H1 (cell line): ENCODE measurements around the gene GAS2. TPM values are rescaled to one million over a fixed set of nuclear protein-coding genes. Genes with fewer than 3 reads are reported as not detected.

ENCODE experiments used
- CTCF ChIA-PET: fragments of 300-600 bp; sonication (Branson Sonifier 250); formaldehyde crosslinking; loops from one replicate; lab custom pipeline; 2021; ENCODE audit not compliant: partially characterized antibody; lab: Charles Lee
- POLR2A ChIA-PET: fragments of 300-600 bp; sonication (Branson Sonifier 250); formaldehyde crosslinking; loops from one replicate; lab custom pipeline; 2021; ENCODE audit warnings: inconsistent platforms; ENCODE audit not compliant: partially characterized antibody; lab: Charles Lee
- DNase-seq, 2 experiments: peaks; one replicate each; pipeline versions ENCODE4 v3.0.0 to v3.0.0-alpha.2; 2010 to 2022; ENCODE audit warnings: low spot score in 2 of 2, low read depth in 1 of 2, mixed read lengths in 1 of 2
- FAIRE-seq: peaks from 2 replicates; lab custom pipeline; 2011; peaks lifted over from hg19 to GRCh38; lab: Jason Lieb, UNC
- H2AFZ ChIP-seq: 2 replicates; pipeline ENCODE4 v1.8.1; 2012; ENCODE audit warnings: low read length, inconsistent platforms
- H2AK5ac ChIP-seq: 2 replicates; pipeline ENCODE4 v1.6.1; 2013; ENCODE audit warnings: low read depth, low read length
- H2BK120ac ChIP-seq: replicated peaks from 2 replicates; pipeline ENCODE3; 2013; ENCODE audit warnings: low read depth, low read length, inconsistent platforms
- H2BK12ac ChIP-seq: 2 replicates; pipeline ENCODE4 v1.6.1; 2013; ENCODE audit warnings: low read depth, low read length
- H2BK15ac ChIP-seq: 2 replicates; pipeline ENCODE4 v1.6.1; 2013; ENCODE audit warnings: low read length
- H2BK20ac ChIP-seq: 2 replicates; pipeline ENCODE4 v1.6.1; 2013; ENCODE audit warnings: low read length
- H2BK5ac ChIP-seq: 2 replicates; pipeline ENCODE4 v1.6.1; 2013; ENCODE audit warnings: low read depth, low read length
- H3K14ac ChIP-seq: 2 replicates; pipeline ENCODE4 v1.6.1; 2013; ENCODE audit warnings: inconsistent platforms; ENCODE audit not compliant: insufficient read length
- H3K18ac ChIP-seq: 2 replicates; pipeline ENCODE4 v1.6.1; 2013; ENCODE audit warnings: low read length; ENCODE audit errors: extremely low read depth
- H3K23ac ChIP-seq: 2 replicates; pipeline ENCODE4 v1.6.1; 2013; ENCODE audit warnings: inconsistent platforms; ENCODE audit not compliant: insufficient read length
- H3K23me2 ChIP-seq: 2 replicates; pipeline ENCODE4 v1.6.1; 2013; ENCODE audit warnings: low read depth, low read length
- H3K27ac ChIP-seq: 2 replicates; pipeline ENCODE4 v1.6.1; 2011; ENCODE audit warnings: low read depth, low read length, inconsistent platforms
- H3K27me3 ChIP-seq, 4 experiments: replicated peaks in 1 of 4; 1 replicate in 1 of 4; 2 replicates in 3 of 4; pipeline versions ENCODE4 v1.6.1 to v1.8.1; 2011 to 2013; ENCODE audit warnings: low read length in 3 of 4, mild to moderate bottlenecking in 3 of 4, inconsistent platforms in 2 of 4, mixed read lengths in 2 of 4, moderate library complexity in 1 of 4; ENCODE audit not compliant: control insufficient read depth in 3 of 4, insufficient read depth in 3 of 4; ENCODE audit errors: extremely low read depth in 1 of 4
- H3K36me3 ChIP-seq, 4 experiments: 2 replicates each; pipeline versions ENCODE4 v1.6.1 to v1.8.1; 2011 to 2013; ENCODE audit warnings: mild to moderate bottlenecking in 4 of 4, low read length in 3 of 4, moderate library complexity in 2 of 4, control low read depth in 1 of 4, inconsistent platforms in 1 of 4; ENCODE audit not compliant: insufficient read depth in 4 of 4, control insufficient read depth in 2 of 4
- H3K4ac ChIP-seq: replicated peaks from 2 replicates; pipeline ENCODE3; 2013; ENCODE audit warnings: low read length, low read depth, mixed read lengths, inconsistent platforms; ENCODE audit not compliant: insufficient read length
- H3K4me1 ChIP-seq, 4 experiments: replicated peaks in 1 of 4; 1 replicate in 1 of 4; 2 replicates in 3 of 4; pipeline versions ENCODE4 v1.6.1 to v1.8.1; 2011 to 2013; ENCODE audit warnings: low read length in 3 of 4, inconsistent platforms in 2 of 4, mixed read lengths in 1 of 4; ENCODE audit not compliant: insufficient read depth in 4 of 4, control insufficient read depth in 3 of 4
- H3K4me2 ChIP-seq, 2 experiments: 2 replicates each; pipeline versions ENCODE4 v1.6.1 to v1.8.1; 2011 to 2013; ENCODE audit warnings: low read depth in 2 of 2, low read length in 2 of 2, control low read depth in 1 of 2, inconsistent platforms in 1 of 2, mild to moderate bottlenecking in 1 of 2; ENCODE audit not compliant: insufficient read depth in 1 of 2
- H3K4me3 ChIP-seq, 4 experiments: fragments of 200-600, 300-600 bp in 1 of 4; sonication (generic), shearing (Covaris generic), sonication (Bioruptor Twin) in 1 of 4; 2 replicates each; pipeline versions ENCODE4 v1.5.1 to v1.8.1; 2011 to 2016; ENCODE audit warnings: low read length in 4 of 4, low read depth in 3 of 4, control low read depth in 2 of 4, inconsistent platforms in 2 of 4, mild to moderate bottlenecking in 2 of 4, mixed read lengths in 1 of 4, moderate library complexity in 1 of 4; ENCODE audit not compliant: insufficient read depth in 2 of 4; ENCODE audit errors: extremely low read depth in 1 of 4
- H3K56ac ChIP-seq: replicated peaks from 2 replicates; pipeline ENCODE3; 2013; ENCODE audit warnings: low read depth, mild to moderate bottlenecking, mixed read lengths, low read length, inconsistent platforms; ENCODE audit not compliant: insufficient read length
- H3K79me1 ChIP-seq: 2 replicates; pipeline ENCODE4 v1.6.1; 2013; ENCODE audit warnings: low read depth, low read length, control low read depth
- H3K79me2 ChIP-seq, 2 experiments: 2 replicates each; pipeline versions ENCODE4 v1.6.1 to v1.8.1; 2012 to 2013; ENCODE audit warnings: low read length in 2 of 2, mild to moderate bottlenecking in 2 of 2, inconsistent platforms in 1 of 2; ENCODE audit not compliant: insufficient read depth in 2 of 2, control insufficient read depth in 1 of 2
- H3K9ac ChIP-seq, 4 experiments: replicated peaks in 1 of 4; 1 replicate in 1 of 4; 2 replicates in 3 of 4; pipeline versions ENCODE4 v1.6.1 to v1.8.1; 2011 to 2013; ENCODE audit warnings: low read depth in 3 of 4, low read length in 3 of 4, control low read depth in 2 of 4, mild to moderate bottlenecking in 2 of 4, moderate library complexity in 2 of 4, inconsistent platforms in 1 of 4; ENCODE audit errors: extremely low read depth in 1 of 4
- H3K9me3 ChIP-seq, 2 experiments: 2 replicates each; pipeline versions ENCODE4 v1.6.1 to v1.8.1; 2012 to 2013; ENCODE audit warnings: mild to moderate bottlenecking in 2 of 2, moderate library complexity in 2 of 2, control low read depth in 1 of 2, inconsistent platforms in 1 of 2, low read depth in 1 of 2, low read length in 1 of 2, mixed read lengths in 1 of 2; ENCODE audit not compliant: insufficient read depth in 2 of 2
- H4K20me1 ChIP-seq, 2 experiments: replicated peaks in 1 of 2; 2 replicates each; pipeline versions ENCODE3 to v1.8.1; 2011 to 2013; ENCODE audit warnings: inconsistent platforms in 2 of 2, low read length in 2 of 2, mild to moderate bottlenecking in 1 of 2; ENCODE audit not compliant: insufficient read depth in 2 of 2, control insufficient read depth in 1 of 2
- H4K5ac ChIP-seq: 2 replicates; pipeline ENCODE4 v1.6.1; 2013; ENCODE audit warnings: low read length, low read depth, mixed read lengths, inconsistent platforms; ENCODE audit not compliant: insufficient read length
- H4K8ac ChIP-seq: 2 replicates; pipeline ENCODE4 v1.8.0; 2013; ENCODE audit warnings: mild to moderate bottlenecking, moderate library complexity, low read length, inconsistent platforms; ENCODE audit not compliant: insufficient read depth; ENCODE audit errors: extremely low read depth
- H4K91ac ChIP-seq: replicated peaks from 2 replicates; pipeline ENCODE3; 2013; ENCODE audit warnings: low read length, mixed read lengths, inconsistent platforms; ENCODE audit not compliant: insufficient read length
- CBX5 ChIP-seq: fragments of 300-800, 300-1000 bp; sonication (generic); IDR thresholded peaks from 2 replicates; pipeline ENCODE4 v1.7.1; 2016; ENCODE audit warnings: antibody characterized with exemption, low read length, low read depth
- CHD1 ChIP-seq: IDR thresholded peaks from 2 replicates; pipeline ENCODE4 v1.6.1; 2012; ENCODE audit warnings: low read depth, low read length, improper control_type of control experiment
- CHD2 ChIP-seq: IDR thresholded peaks from 2 replicates; pipeline ENCODE4 v1.6.1; 2012; ENCODE audit warnings: low read length, improper control_type of control experiment
- EP300 ChIP-seq, 2 experiments: IDR thresholded peaks; 1 replicate in 1 of 2; 2 replicates in 1 of 2; pipeline ENCODE4 v1.6.1; 2011 to 2012; ENCODE audit warnings: low read depth in 2 of 2, low read length in 2 of 2, mild to moderate bottlenecking in 2 of 2, borderline replicate concordance in 1 of 2, inconsistent platforms in 1 of 2, moderate library complexity in 1 of 2
- GABPA ChIP-seq: IDR thresholded peaks from 2 replicates; pipeline ENCODE4 v1.6.1; 2011; ENCODE audit warnings: mild to moderate bottlenecking, low read length, moderate library complexity, borderline replicate concordance; ENCODE audit not compliant: insufficient read depth
- PHF8 ChIP-seq: fragments of 200-600 bp; sonication (generic); conservative IDR thresholded peaks from 2 replicates; pipeline ENCODE4 v1.7.1; 2012; ENCODE audit warnings: low read depth, mild to moderate bottlenecking, inconsistent platforms, low read length, moderate library complexity
- SAP30 ChIP-seq: fragments of 300-600 bp; sonication (generic); IDR thresholded peaks from 2 replicates; pipeline ENCODE4 v1.7.1; 2012; ENCODE audit warnings: low read length, moderate library complexity, mild to moderate bottlenecking, inconsistent platforms; ENCODE audit not compliant: insufficient read depth, insufficient replicate concordance
- YY1 ChIP-seq: IDR thresholded peaks from 2 replicates; pipeline ENCODE4 v1.6.1; 2011; ENCODE audit warnings: low read depth, mild to moderate bottlenecking, low read length
- WGBS, 2 experiments: shearing (Covaris generic) in 1 of 2; methylation state at CpG; one replicate each; pipeline versions ENCODE4 v1.1.6 to v1.1.7; 2013 to 2015; ENCODE audit warnings: low lambda C conversion rate in 2 of 2, mixed read lengths in 2 of 2, inconsistent platforms in 1 of 2, low coverage in 1 of 2, missing lambda C conversion rate in 1 of 2; ENCODE audit not compliant: insufficient replicate concordance in 2 of 2, insufficient coverage in 1 of 2, insufficient read length in 1 of 2; ENCODE audit errors: extremely low coverage in 1 of 2, missing lambda C conversion rate in 1 of 2; 5-methylcytosine and 5-hydroxymethylcytosine counted together
- polyA plus RNA-seq, 7 experiments: library from polyadenylated mRNA; depleted of rRNA in 3 of 7; stranded (reverse) in 5 of 7; unstranded in 2 of 7; fragments of >200 nt in 5 of 7; fragments of 200-250 nt in 2 of 7; gene quantifications; 1 replicate in 5 of 7; 2 replicates in 1 of 7; 4 replicates in 1 of 7; pipeline versions ENCODE4 v1.2.1 to v1.2.3, GENCODE V29; 2011 to 2013; ENCODE audit warnings: missing spikeins in 2 of 7, mixed read lengths in 2 of 7
- total RNA-seq: library from RNA; stranded (reverse); fragmentation: NEBNext Ultra II Directional; extraction: Animal tissue kit (Norgen Biotek cat#: 25700); gene quantifications from 2 replicates; pipeline ENCODE4 v1.2.1, GENCODE V29; 2021
- TF ChIP-seq, protein P1 (sequence below): IDR thresholded peaks from 2 replicates; pipeline ENCODE4 v1.6.1; 2012; ENCODE audit warnings: inconsistent platforms
- TF ChIP-seq, protein P2 (sequence below): IDR thresholded peaks from 2 replicates; pipeline ENCODE4 v1.6.1; 2012; ENCODE audit warnings: inconsistent platforms
- TF ChIP-seq, protein P3 (sequence below): IDR thresholded peaks from 2 replicates; pipeline ENCODE4 v1.6.1; 2011; ENCODE audit warnings: low read depth, mild to moderate bottlenecking, low read length; ENCODE audit not compliant: insufficient read depth

The GAS2 gene
- total and polyA plus RNA-seq, 2 of the 8 experiments (the other 6 are each of a cell fraction or from before 2014, with no cell fraction given) = 0.70 to 1.7 TPM

DNA sequence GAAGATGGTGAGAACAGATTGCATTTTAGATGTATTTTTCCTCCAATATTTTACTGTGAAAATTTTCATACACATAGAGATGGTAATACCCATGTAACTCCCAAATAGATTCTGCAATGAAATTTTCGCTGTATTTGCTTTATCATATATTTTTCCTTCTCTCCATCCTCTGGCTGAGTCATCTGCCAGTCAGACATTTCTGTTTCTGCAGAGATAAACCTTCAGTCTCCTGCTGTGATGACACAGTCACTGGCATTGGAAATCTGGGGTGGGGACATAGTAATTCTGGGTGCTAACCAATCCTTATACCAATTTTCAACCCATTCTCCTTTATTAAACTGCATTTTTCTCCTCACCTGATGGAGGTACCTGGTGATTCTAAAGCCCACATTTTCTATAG is 129.5 kb downstream of the GAS2 start:
- TF ChIP-seq, protein P1, sequence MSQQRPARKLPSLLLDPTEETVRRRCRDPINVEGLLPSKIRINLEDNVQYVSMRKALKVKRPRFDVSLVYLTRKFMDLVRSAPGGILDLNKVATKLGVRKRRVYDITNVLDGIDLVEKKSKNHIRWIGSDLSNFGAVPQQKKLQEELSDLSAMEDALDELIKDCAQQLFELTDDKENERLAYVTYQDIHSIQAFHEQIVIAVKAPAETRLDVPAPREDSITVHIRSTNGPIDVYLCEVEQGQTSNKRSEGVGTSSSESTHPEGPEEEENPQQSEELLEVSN = no peak
- TF ChIP-seq, protein P2, sequence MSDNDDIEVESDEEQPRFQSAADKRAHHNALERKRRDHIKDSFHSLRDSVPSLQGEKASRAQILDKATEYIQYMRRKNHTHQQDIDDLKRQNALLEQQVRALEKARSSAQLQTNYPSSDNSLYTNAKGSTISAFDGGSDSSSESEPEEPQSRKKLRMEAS = no peak
- TF ChIP-seq YY1 (no peak), CHD1 (no peak), SAP30 (no peak), GABPA (no peak), PHF8 (no peak), EP300 (IDR thresholded peaks at IDR 0.05; ENCODE audit: borderline replicate concordance in 1 of 2, low read depth in 2 of 2, low read length in 2 of 2) (no peak), CHD2 (no peak), CBX5 (no peak)
- TF ChIP-seq, protein P3, sequence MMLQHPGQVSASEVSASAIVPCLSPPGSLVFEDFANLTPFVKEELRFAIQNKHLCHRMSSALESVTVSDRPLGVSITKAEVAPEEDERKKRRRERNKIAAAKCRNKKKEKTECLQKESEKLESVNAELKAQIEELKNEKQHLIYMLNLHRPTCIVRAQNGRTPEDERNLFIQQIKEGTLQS = no peak
- no peaks in the 10 kb centered on the region for H3K79me2 ChIP-seq
- H3K79me1 ChIP-seq = no peaks in the 10 kb centered on the region
- no peaks in the 10 kb centered on the region for H3K4me1 ChIP-seq
- H3K4me2 ChIP-seq = no peak overlapping the region
- H2BK20ac ChIP-seq = no peak overlapping the region
- H4K91ac ChIP-seq = no peak overlapping the region
- no peak overlapping the region for H2BK12ac ChIP-seq
- H3K4me3 ChIP-seq = no peak overlapping the region
- DNase-seq (no peak), FAIRE-seq (no peak)
- H4K20me1 ChIP-seq = no peaks in the 10 kb centered on the region
- no peak overlapping the region for H3K9ac ChIP-seq
- no peak overlapping the region for H3K56ac ChIP-seq
- POLR2A ChIA-PET = no interaction called here
- H2BK5ac ChIP-seq = no peak overlapping the region
- no peaks in the 10 kb centered on the region for H3K23me2 ChIP-seq
- no peak overlapping the region for H2AK5ac ChIP-seq
- H4K8ac ChIP-seq = no peak overlapping the region
- H2BK120ac ChIP-seq = no peak overlapping the region
- H2BK15ac ChIP-seq = no peak overlapping the region
- H3K18ac ChIP-seq = no peak overlapping the region
- CTCF ChIA-PET = interaction anchor here (0.9 kb wide), 1 partner anchor 46 kb away, joined by 3 read pairs; no protein-coding TSS in a partner anchor
- no peak overlapping the region for H3K23ac ChIP-seq
- no peak overlapping the region for H2AFZ ChIP-seq
- H3K27ac ChIP-seq = no peak overlapping the region
- no peaks in the 10 kb centered on the region for H3K36me3 ChIP-seq
- no peaks in the 10 kb centered on the region for H3K27me3 ChIP-seq
- no peak overlapping the region for H3K4ac ChIP-seq
- H3K14ac ChIP-seq = no peak overlapping the region
- no peak overlapping the region for H4K5ac ChIP-seq
- WGBS, 2 experiments = 53% methylated on average over 1 of the region's 1 CpG; no CpG with 5 or more reads in 1 of the 2 experiments
- H3K9me3 ChIP-seq = no peaks in the 10 kb centered on the region
